Measurements from ENCODE around the gene FNIP1.

- TF ChIP-seq PCBP2 (IDR thresholded peaks at IDR 0.05; ENCODE audit: low read depth, low read length, poor library complexity, severe bottlenecking) (no peak), SIN3A (IDR thresholded peaks at IDR 0.05; ENCODE audit: borderline replicate concordance in 2 of 2, control insufficient read depth in 1 of 2, low read depth in 2 of 2, low read length in 2 of 2) (no peak), DEAF1 (CRISPR knock-in tag; IDR thresholded peaks at IDR 0.05) (no peak), PHB2 (IDR thresholded peaks at IDR 0.05; ENCODE audit: low read depth) (no peak), HMG20A (CRISPR knock-in tag; conservative IDR thresholded peaks at IDR 0.05) (no peak), ATF3 (IDR thresholded peaks at IDR 0.05) (no peak), ATF3 (CRISPR knock-in tag; conservative IDR thresholded peaks at IDR 0.05) (no peak), ZNF23 (CRISPR knock-in tag; IDR thresholded peaks at IDR 0.05) (no peak), NONO (IDR thresholded peaks at IDR 0.05; ENCODE audit: low read depth in 2 of 2, low read length in 1 of 2) (no peak)
These were observed 80.2 kb downstream of the FNIP1 start for GRCh38 chr5:131716650-131717049.

All from K562 (cell line).